IMR-90 (cell line): ENCODE data around the gene USP12.

Source experiments
- BHLHE40 ChIP-seq: fragments of 150-350 bp; IDR thresholded peaks from 2 replicates; pipeline ENCODE4 v1.6.1; 2016; ENCODE audit warnings: mild to moderate bottlenecking, low read depth, low read length
- CEBPB ChIP-seq: IDR thresholded peaks from 2 replicates; pipeline ENCODE4 v1.6.1; 2012; ENCODE audit warnings: low read depth, low read length, improper control_type of control experiment
- FOS ChIP-seq: fragments of 150-350 bp; IDR thresholded peaks from 2 replicates; pipeline ENCODE4 v1.6.1; 2016; ENCODE audit warnings: low read depth, low read length
- MAZ ChIP-seq: IDR thresholded peaks from 2 replicates; pipeline ENCODE4 v1.6.1; 2012; ENCODE audit warnings: low read depth, mild to moderate bottlenecking, low read length, improper control_type of control experiment, moderate library complexity, borderline replicate concordance
- MXI1 ChIP-seq: IDR thresholded peaks from 2 replicates; pipeline ENCODE4 v1.6.1; 2012; ENCODE audit warnings: low read depth, mild to moderate bottlenecking, low read length, moderate library complexity, borderline replicate concordance
- POLR2A ChIP-seq: IDR thresholded peaks from 2 replicates; pipeline ENCODE4 v1.6.1; 2012; ENCODE audit warnings: mild to moderate bottlenecking, low read depth, low read length
- SMC3 ChIP-seq: fragments of 150-350 bp; IDR thresholded peaks from 2 replicates; pipeline ENCODE4 v1.6.1; 2016; ENCODE audit warnings: low read depth, mild to moderate bottlenecking, antibody characterized with exemption, low read length, moderate library complexity
- TF ChIP-seq, protein P1 (sequence below): conservative IDR thresholded peaks from 2 replicates; pipeline ENCODE4 v1.5.1; 2012; ENCODE audit warnings: mild to moderate bottlenecking, low read depth, low read length, improper control_type of control experiment
- TF ChIP-seq, protein P2 (sequence below): fragments of 150-350 bp; IDR thresholded peaks from 2 replicates; pipeline ENCODE4 v1.6.1; 2017; ENCODE audit warnings: mild to moderate bottlenecking, antibody characterized with exemption, low read length, low read depth
- TF ChIP-seq, protein P3 (sequence below): fragments of 150-350 bp; IDR thresholded peaks from 2 replicates; pipeline ENCODE4 v1.6.1; 2016; ENCODE audit warnings: low read depth, mild to moderate bottlenecking, low read length, moderate library complexity, borderline replicate concordance

DNA sequence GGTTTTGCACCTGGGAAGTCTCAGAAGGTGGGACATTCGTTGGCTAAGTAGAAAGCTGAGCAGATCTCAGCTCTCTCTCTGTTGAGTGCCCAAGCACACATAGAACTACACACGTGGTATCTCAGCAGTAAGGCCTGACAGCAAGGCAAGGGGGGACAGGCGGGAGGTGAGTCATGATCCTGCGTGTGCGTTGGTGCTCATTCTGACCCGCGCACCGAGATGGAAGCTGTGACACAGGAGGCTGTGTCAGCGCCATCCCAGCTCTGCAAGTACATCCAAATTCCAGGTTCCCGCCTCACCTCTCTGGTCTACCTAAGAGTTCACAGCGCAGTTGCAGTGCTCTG is 135.7 kb downstream of the USP12 start:
- TF ChIP-seq, protein P1, sequence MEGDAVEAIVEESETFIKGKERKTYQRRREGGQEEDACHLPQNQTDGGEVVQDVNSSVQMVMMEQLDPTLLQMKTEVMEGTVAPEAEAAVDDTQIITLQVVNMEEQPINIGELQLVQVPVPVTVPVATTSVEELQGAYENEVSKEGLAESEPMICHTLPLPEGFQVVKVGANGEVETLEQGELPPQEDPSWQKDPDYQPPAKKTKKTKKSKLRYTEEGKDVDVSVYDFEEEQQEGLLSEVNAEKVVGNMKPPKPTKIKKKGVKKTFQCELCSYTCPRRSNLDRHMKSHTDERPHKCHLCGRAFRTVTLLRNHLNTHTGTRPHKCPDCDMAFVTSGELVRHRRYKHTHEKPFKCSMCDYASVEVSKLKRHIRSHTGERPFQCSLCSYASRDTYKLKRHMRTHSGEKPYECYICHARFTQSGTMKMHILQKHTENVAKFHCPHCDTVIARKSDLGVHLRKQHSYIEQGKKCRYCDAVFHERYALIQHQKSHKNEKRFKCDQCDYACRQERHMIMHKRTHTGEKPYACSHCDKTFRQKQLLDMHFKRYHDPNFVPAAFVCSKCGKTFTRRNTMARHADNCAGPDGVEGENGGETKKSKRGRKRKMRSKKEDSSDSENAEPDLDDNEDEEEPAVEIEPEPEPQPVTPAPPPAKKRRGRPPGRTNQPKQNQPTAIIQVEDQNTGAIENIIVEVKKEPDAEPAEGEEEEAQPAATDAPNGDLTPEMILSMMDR = no peak
- no peak for TF ChIP-seq MXI1
- TF ChIP-seq MAZ = no peak
- TF ChIP-seq FOS = no peak
- no peak for TF ChIP-seq POLR2A
- TF ChIP-seq SMC3 = no peak
- TF ChIP-seq, protein P2, sequence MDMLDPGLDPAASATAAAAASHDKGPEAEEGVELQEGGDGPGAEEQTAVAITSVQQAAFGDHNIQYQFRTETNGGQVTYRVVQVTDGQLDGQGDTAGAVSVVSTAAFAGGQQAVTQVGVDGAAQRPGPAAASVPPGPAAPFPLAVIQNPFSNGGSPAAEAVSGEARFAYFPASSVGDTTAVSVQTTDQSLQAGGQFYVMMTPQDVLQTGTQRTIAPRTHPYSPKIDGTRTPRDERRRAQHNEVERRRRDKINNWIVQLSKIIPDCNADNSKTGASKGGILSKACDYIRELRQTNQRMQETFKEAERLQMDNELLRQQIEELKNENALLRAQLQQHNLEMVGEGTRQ = no peak
- no peak for TF ChIP-seq CEBPB
- TF ChIP-seq, protein P3, sequence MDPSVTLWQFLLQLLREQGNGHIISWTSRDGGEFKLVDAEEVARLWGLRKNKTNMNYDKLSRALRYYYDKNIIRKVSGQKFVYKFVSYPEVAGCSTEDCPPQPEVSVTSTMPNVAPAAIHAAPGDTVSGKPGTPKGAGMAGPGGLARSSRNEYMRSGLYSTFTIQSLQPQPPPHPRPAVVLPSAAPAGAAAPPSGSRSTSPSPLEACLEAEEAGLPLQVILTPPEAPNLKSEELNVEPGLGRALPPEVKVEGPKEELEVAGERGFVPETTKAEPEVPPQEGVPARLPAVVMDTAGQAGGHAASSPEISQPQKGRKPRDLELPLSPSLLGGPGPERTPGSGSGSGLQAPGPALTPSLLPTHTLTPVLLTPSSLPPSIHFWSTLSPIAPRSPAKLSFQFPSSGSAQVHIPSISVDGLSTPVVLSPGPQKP = no peak
- no peak for TF ChIP-seq BHLHE40
